ENCODE measurements around the gene LSP1. TPM values are rescaled to one million over a fixed set of nuclear protein-coding genes. Genes with fewer than 3 reads are reported as not detected.

The LSP1 gene
- total and polyA plus RNA-seq, 8 donors, result 9.8 to 239 (median 58.9) TPM

GRCh38 chr11:1838426-1839144 lies 14.3 kb upstream of the LSP1 start, which contains the start of gene TNNI2:
Gene TNNI2 (plus strand): TSS chr11:1838981. CDS start chr11:1839697, 716 bp downstream.
- H3K36me3 ChIP-seq, result no peaks in the 10 kb centered on the region
- TF ChIP-seq POLR2AphosphoS5 (IDR thresholded peaks at IDR 0.05) (no peak), POLR2A (IDR thresholded peaks at IDR 0.05) (no peak), EP300 (IDR thresholded peaks at IDR 0.05) (no peak), CTCF (IDR thresholded peaks at IDR 0.05) (no peak)
- H3K9me3 ChIP-seq, result no peaks in the 10 kb centered on the region
- WGBS, 5 donors, result 80 to 89% (median 82%) methylated on average over 20 to 32 of the region's 32 CpGs
- intact Hi-C loops (cut with DNase I; ENCODE audit: low total_unique reads), result no loop called here
- H3K27me3 ChIP-seq, result peaks cover 0 to 9% (median 0%) of the 10 kb centered on the region in 3 donors
- H3K4me1 ChIP-seq, result peaks cover 0 to 46% (median 21%) of the 10 kb centered on the region in 4 donors
- no peak for DNase-seq
- peak within 1 kb of the TSS in 3 of 5 donors; percentile 39 to 84 (median 74) for H3K27ac ChIP-seq
- H3K4me3 ChIP-seq, result no peak within 1 kb of the TSS

DNA sequence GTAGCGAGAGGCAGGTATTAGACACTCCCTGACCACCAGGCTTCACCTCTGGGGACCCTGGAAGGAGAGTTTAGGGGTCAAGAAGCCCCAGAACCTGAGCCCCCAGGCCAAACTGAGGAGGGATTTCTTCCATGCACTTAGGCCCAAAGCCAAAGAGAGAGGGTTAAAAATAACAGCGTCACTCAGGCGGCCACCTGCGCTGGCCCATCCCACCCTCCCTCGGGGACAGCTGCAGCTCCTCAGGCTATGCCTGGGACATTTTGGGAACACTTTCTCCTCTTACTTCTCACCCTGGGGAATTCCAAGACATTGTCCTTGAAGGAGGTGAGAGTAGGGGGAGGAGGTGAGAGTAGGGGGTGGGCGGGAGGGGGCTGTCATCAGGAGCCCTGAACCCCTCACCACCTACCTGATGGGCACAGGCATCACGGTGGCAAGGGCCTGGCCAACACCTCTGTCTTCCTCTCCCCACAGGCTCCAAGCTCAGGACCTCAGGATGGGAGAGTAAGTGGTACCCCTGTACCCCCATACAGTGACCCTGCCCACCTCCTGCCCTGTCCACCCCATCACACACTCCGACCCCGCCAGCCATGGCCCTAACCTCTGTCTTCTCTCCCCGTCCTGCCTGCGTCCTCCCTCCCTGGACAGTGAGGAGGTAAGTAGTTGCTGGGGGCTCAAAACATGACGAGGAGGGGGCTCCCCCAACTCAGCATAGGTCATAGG lies 13.5 kb upstream of the LSP1 start:
- 62 to 80% (median 77%) methylated on average over 9 to 12 of the region's 12 CpGs for WGBS, 5 donors
- intact Hi-C loops (cut with DNase I; ENCODE audit: low total_unique reads), result no loop called here
- no peaks in the 10 kb centered on the region for H3K9me3 ChIP-seq
- H3K27ac ChIP-seq, result peak overlapping the region in 2 of 5 donors; percentile 74 to 84
- peaks cover 0 to 51% (median 19%) of the 10 kb centered on the region in 4 donors for H3K4me1 ChIP-seq
- H3K4me3 ChIP-seq, result no peak overlapping the region
- no peaks in the 10 kb centered on the region for H3K36me3 ChIP-seq
- no peak for TF ChIP-seq POLR2AphosphoS5 (IDR thresholded peaks at IDR 0.05)
- no peak for TF ChIP-seq EP300 (IDR thresholded peaks at IDR 0.05)
- no peak for TF ChIP-seq POLR2A (IDR thresholded peaks at IDR 0.05)
- TF ChIP-seq CTCF (IDR thresholded peaks at IDR 0.05), result no peak
- peaks cover 0 to 5% (median 0%) of the 10 kb centered on the region in 3 donors for H3K27me3 ChIP-seq
- no peak for DNase-seq

GRCh38 chr11:1839924-1840779 lies 12.7 kb upstream of the LSP1 start:
- peak; percentile 46 to 58 for DNase-seq
- peak overlapping the region in 2 of 4 donors; percentile 19 for H3K4me3 ChIP-seq
- peak overlapping the region in 3 of 5 donors; percentile 51 to 84 (median 74) for H3K27ac ChIP-seq

More at GRCh38 chr11:1839924-1840779, 12.7 kb upstream of the LSP1 start:
- intact Hi-C loops (cut with DNase I; ENCODE audit: low total_unique reads), result no loop called here
- Histone ChIP-seq H3K4me1 (peaks cover 0 to 51% (median 16%) of the 10 kb centered on the region in 4 donors), H3K27me3 (peaks cover 0 to 1% (median 0%) of the 10 kb centered on the region in 3 donors), H3K9me3 (no peaks in the 10 kb centered on the region), H3K36me3 (no peaks in the 10 kb centered on the region)
- TF ChIP-seq EP300 (IDR thresholded peaks at IDR 0.05), result no peak
- TF ChIP-seq CTCF (IDR thresholded peaks at IDR 0.05), result no peak
- TF ChIP-seq POLR2A (IDR thresholded peaks at IDR 0.05), result no peak
- TF ChIP-seq POLR2AphosphoS5 (IDR thresholded peaks at IDR 0.05), result no peak
- 69 to 86% (median 76%) methylated on average over 13 to 26 of the region's 26 CpGs for WGBS, 5 donors

Data from stomach (tissue), 9 donors.